GM18520 (cell line): ENCODE results near the gene RNF144B.
"Not testable (repeated sequence)": the region's sequence is repeated elsewhere in the genome, so short reads cannot be mapped to it uniquely, and the experiment has no call there.

Source experiments
- ATAC-seq: cut with Tn5 transposase; IDR thresholded peaks from one replicate; pipeline ENCODE4 v1.9.1; 2021; ENCODE audit not compliant: unreplicated experiment

RNF144B gene

DNA sequence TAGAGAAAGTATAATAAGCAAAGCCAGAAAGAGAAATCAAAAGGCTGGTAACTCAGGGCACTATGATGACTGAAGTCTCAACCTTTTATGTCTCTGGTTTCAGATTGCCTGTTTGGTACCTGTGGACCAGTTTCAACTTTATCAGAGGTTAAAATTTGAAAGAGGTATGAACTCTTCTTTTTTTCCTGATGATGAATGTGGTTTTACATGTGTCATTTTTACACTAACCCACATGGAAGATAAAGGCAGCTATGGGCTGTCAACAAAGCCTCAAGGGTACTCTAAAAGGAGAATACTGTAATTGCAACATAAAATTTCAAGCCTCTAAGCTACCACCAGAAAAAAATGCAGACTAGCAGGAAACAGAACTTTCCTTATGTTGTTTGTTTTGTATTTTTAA is 52.4 kb downstream of the RNF144B start:
- no peak for ATAC-seq

DNA sequence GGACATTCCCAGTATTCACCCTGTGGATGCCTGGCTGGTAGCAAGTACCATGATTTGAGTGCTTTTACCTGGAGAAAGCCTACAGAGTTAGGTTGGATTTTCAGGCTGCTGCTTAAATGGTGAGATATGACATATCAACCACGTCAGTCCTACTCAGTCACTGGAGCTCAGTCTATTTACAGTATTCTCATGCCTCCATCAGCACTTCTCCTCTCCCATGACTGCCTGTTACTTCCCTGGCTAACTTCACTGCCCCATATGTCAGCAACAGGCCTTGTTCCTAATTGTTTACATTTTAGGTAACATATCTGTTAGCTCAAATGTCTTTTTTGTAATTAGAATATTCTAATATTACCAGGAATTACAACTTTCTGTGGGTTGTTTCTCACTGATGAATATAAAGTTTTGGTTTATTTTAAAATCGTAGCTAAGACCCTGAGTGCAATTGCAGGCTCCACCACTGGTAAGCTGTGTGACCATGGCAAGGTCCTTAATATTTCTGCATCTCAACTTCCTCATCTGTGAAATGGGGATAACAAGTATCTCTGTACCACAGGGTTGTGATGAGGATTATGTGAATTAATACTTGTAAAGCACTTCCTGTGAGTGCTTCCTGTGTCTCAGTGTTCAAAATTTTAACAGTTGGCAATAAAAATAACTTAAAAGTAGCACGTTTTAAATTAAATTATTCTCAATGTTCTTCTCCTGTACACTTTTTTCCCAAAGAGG is 54.3 kb downstream of the RNF144B start:
- ATAC-seq: no peak

DNA sequence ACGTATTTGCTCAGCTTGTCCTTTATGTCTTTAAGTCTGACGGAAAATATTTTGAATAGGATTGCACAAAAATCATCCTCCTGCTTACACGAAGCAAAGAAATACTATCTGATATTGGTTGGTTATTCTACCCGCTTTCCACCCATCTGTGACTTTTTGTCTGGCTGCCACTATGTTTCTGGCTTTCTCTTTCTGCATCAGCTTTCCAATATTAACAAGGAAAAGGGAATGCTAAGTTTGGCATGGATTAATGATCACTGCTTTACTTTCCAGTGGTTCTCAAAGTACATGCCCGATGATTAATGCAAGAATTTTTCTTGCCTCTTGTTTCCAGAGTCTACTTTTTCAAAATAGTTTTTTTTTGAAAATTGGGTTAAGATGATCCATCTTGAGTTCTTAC is 57.0 kb downstream of the RNF144B start:
- no peak for ATAC-seq

DNA sequence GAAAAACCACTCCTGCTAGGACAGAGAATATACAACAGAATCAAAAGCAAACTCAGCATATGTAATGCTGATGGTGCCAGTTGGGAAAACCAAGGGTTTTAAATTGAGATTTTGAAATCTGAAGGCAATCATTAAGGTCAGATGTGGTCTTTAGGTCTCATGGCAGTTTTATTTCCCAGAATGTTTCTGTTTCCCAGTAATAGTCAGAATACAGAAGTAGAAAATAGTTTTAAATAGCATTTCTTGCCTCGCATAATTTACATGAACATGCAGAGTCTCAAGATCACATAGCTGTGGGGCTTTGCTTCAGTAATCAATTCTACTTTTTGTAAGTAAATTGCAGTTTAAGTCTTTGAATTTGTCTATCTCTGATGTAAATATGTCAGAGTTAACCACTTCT is 58.1 kb downstream of the RNF144B start:
- no peak for ATAC-seq

DNA sequence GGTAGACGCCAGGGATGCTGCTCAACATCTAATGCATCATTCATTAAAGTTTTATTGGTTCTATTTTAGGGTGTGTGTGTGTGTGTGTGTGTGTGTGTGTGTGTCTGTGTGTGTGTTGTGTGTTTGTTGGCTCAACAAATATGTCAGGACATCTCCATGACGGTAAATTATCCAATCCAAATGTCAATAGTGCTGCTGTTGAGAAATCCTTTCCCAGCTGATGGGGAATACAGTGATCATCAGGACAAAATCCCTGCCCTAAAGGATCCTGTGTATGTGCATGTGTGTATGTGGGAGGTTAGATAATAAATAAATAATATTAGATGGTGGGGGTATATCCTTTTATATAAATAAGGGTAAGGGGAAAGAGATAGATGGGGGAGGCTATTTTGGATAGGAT is 59.6 kb downstream of the RNF144B start:
- no peak for ATAC-seq

DNA sequence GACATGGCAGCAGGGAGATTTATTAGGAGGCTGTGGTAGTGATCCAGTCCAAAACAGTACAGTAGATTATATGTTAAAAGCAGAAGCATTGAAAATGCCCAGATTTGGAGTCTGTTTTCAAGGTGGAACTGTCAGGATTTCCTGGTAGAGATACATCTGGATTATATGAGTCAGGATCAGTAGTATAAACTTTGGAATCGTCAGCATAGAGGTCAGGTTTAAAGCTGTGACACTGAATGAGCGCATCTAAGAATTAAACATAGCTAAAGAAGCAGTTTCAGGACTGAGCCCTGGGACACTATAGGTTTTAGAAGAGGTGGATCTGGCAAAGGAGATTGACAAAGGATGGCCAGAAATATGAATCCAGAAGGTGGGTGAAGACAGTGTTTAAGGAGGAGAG is 60.4 kb downstream of the RNF144B start:
- ATAC-seq: no peak

DNA sequence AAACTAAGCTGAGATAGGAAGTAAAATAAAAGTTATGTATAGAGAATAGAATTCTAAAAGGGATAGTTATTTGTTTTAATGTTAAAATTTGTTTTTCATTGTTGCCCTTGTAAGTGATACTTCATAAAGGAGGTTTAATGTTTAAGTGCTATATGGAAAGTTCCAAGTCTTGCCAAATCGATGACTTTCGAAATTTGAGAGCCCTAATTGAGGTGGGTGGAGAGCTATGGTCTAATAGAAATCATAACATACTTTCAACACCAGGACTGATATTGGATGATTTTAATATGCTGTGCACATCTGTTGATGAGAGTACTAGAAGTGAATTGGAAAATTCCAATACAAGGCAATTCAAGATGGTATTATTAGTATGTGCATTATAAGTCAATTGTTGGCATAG is 64.6 kb downstream of the RNF144B start:
- ATAC-seq: no peak

DNA sequence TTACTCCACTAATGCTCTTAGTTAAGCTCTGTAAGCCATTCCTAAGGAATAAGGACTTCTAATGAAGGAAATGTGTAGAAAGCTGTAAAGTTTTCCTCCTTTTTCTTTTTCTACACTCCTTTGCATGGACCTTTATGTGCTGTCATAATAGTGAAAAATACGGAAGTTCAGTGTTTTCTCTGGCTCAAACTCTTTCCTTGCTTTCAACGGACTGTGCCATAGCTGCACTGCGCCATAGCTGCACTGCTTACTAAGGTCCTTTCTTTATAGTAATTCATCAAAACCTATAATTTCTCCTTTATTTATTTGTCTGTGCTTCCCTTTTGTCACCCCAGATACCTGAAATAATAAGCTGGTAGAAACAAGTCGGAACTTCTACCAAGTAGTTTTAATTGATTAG is 67.3 kb downstream of the RNF144B start:
- ATAC-seq: no peak

DNA sequence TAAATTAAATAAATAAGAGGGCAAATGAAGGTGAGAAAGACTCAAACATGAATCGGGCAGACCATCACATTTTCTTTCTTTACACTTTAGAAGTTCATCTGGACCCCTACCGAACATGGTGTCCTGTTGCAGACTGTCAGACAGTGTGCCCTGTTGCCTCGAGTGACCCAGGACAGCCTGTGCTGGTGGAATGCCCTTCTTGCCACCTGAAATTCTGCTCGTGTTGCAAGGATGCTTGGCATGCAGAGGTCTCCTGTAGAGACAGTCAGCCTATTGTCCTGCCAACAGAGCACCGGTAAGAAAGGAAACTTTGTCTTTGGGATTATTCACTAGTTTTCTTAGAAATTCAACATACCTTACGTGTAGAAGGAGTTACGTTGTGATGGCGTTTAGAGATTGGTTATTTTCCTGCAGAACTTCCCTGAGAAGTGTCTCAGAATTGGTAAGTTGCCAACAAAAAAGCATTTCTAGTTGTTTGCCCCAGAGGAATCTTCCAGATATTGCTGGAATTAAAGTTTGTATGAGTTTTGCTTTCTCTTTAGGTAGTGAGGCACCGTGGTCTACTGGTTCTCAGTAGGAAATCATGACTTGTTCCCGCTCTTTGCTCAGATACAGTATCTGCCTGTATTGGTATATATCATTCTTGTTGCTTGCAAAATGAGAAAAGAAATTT is 70.1 kb downstream of the RNF144B start:
- ATAC-seq: no peak

DNA sequence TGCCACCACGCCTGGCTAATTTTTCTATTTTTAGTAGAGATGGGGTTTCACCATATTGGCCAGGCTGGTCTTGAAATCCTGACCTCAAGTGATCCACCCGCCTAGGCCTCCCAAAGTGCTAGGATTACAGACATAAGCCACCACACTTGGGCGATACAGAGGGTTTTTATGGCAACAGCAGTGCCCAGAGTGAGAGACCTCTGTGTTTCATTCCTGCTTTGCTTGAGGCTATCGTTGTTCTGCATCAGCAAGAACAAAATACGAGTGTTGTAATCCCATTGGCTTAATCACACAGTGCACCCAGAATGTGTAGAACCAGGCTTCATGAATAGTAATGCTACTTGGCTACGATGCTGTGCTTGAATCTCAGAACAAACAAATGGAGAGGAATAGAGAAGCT is 70.9 kb downstream of the RNF144B start:
- not testable (repeated sequence) for ATAC-seq

DNA sequence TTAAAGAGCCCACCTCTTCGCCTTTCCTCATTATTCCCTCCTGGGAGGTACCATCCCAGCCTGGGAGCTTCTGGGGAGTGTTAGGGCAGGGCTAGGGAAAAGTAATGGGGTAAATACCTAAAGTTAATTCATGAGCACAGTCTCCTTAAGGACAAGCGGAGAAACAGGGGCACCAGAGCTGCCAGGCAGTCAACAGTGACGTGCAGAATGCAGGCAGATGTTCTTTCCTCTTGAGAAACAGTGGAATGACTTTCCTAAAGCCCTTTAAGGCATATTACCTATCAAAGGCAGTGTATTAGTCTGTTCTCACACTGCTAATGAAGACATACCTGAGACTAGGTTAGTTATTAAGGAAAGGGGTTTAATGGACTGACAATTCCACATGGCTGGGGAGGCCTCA is 76.3 kb downstream of the RNF144B start:
- no peak for ATAC-seq

DNA sequence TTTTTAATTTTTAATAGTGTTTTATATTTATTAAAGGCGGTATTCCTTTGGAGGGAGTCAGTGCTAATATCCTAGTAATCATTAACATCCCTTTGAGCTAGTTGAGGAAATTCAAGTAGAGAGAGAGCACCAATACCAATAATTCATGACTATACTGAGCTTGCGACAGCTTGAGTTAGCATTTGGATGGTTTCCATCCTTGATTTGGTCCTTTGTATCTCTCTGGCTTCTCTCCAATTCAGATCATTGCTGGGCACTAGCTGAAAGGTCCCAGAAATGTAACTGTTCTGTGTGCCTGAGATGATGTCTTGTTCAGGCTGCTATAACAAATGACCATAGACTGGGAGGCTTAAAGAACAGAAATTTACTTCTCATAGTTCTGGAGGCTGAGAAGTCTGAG is 77.0 kb downstream of the RNF144B start:
- no peak for ATAC-seq

DNA sequence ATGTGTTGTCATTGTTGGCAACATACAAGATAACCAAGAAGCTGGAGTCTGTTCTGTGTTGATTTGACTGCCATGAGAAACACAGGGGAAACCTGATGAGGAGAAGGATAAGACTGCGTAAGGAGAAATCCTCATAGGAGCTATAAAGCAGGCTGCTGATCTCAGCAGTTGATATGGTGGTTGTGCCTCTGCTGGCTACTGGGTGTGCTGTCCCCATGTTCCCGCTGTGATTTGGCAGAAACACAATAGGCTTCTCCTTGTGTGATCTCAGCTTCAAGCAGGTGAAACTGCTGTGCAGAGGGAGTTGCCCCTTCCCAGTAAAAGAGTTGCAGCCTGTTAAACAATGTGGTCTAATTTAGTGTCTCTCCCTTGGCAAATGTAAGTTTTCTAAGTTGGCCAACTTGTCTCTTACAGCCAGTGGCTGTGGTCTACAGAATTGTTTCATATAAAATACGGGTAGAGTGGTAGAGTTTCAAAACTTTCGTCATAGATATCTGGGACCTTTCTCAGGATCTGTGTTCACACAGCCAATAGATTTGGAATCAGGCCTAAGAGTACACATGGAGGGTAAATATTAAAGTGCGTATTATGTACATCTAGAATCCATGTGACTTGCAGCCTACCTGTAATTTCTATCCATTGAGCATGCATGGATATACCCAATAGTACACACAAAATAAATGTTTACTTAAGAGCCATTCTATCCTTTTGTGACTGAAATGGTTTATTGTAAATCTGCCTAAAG is 78.4 kb downstream of the RNF144B start:
- no peak for ATAC-seq

DNA sequence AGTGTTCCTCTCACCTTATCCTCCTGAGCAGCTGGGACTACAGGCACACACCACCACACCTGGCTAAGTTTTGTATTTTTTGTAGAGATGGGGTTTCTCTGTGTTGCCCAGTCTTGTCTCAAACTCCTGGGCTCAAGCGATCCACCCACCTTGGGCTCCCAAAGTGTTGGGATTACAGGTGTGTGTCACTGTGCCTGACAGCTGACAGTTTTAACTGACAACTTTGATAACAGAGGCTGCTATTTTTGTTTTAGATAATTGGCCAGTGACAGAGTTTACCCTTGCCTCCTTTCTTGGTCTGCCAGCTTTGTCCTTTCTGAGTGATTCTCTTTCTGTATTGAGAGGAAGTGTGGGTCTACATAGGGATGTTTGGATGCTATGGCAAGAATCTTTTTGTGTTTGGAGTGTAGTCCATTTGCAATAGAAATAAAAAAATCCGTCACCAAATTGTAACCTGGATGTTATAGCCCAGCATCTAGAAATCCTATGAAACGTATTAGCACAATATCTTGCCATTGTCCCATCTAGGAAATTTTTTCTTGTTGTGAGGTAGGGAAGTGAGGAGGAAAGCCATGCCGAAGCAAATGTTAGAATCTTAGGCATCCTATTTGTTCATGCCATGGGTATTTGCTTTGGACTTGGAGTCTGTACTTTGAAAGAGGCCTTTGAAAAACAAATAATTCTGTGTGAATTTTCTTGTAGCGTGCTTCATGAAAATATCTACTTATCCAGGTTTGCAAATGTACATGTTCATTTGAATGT is 80.8 kb downstream of the RNF144B start:
- ATAC-seq: no peak

DNA sequence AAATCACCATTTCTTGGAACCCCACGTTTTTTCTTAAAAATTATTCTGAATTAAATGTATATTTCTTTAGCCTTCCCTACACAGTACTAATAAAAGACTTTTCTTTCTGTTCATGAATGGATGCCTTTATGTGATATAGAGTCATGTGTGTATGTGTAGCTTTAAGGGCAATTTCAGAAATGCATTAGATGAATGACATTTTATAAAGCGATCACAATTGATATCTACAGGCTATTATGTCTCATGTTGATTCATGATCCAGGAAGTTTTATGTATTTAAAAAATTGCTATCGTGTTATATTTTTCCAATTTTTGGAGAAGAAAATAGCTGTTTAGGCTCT is 81.3 kb downstream of the RNF144B start:
- ATAC-seq: no peak

DNA sequence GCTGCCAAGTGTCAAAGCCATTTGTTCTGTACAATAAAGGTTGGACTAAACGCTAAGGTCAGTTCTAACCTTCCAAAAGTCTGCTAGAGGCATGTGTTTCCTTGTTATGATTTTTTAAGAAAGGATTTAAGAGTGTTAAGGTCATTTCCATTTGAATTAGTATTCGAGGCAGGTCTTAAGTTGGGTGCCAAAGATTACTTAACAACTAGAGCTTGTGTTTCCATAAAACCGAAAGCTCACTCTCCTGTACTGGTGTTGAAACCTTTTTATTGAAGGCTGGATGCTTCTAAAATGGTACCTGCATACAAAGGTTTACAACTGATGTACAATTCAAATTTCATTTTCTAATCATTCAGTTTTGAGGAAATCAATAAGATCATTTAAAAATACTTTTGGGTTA is 82.4 kb downstream of the RNF144B start:
- ATAC-seq: no peak

DNA sequence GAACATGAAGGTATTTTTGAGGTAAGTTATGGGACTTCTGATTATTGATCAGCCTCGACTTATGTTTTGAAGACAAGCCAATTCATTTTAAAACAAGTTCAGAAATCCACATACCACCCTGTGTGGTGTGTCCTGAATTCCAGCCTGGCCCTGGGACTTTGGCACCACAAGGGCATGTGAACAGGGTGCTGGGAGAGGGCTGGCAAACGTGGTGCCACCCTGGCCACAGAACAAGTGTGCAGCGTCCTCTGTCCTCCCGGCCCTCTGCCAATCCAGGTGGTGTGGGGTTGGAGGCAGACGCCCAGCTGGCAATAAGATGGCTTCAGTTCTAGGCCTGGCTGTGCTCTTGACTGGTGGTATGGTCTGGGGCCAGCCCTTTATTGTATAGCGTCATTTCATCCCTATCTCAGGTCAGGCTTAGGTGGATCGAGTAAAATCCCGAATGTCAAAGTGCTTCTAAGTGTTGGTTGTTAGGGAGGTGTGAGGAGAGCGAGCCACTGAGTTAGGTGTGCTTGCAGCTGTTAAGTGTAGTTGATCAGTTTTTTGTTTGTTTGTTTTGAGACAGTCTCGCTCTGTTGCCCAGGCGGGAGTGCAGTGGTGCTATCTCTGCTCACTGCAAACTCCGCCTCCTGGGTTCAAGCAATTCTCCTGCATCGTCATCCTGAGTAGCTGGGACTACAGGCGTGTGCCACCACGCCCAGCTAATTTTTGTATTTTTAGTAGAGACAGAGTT is 84.2 kb downstream of the RNF144B start:
- ATAC-seq: no peak

DNA sequence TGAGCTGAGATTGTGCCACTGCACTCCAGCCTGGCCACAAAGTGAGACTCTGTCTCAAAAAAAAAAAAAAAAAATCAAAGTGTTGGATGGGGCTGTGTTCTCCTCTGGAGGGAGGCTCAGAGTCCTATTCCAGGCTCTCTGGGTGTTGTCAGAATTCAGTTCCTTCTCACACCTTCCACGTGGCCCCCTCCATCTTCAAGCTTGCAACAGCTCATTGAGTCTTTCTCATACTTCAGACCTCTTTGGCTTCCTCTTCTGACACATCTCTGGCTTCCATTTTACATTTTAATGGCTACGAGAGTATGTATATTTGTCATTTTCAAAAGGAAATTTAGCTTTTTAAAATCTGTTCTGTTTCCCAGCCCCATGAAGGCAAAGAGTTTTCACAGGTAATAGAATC is 85.8 kb downstream of the RNF144B start:
- ATAC-seq: no peak

DNA sequence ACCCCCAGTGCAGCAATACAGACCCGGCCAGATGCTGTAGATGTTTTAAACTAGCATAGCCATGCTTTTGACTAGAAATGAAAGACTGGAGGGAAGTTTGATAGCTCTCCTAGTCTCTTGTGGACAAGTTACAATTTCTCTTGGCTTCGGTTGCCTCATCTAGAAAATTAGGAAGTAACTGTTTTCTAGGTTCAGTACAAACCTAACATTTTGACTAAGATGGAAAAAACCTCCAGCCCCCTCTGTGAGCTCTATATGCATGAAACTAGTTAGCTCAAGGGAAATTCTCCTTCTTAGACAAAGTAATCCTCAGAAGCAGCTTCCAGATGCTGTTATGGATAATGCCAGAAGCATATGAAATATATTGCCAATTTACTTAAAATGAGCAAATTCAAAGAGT is 86.6 kb downstream of the RNF144B start:
- no peak for ATAC-seq

DNA sequence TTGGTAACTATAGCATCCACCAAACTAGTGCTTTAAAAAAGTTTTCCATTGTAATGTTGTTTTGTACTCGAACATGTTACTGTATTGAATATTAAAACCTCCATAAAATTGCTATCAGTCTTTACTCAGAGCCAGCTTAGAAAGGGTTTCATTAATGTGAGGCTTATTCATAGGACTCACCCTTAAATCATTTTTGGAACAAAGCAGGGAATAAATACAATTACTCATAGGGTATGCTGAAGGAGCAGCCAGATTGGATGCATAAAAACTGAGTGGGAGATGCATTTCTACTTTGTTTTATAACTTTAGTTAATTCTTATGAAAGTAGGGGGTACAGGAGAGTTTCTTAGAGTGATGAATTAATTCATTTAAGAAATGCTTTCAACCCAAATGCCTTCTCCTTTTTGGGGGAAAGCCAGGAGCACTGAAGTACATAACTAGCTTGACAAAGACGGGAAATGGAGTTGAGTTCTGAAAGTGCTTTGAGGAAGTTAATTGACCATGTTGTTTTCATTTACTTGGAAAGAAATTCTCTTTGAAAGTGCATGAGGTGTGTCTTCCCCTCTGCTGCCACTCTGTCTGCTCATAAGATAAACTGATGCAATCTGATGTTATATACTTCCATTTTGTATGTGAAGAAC is 90.3 kb downstream of the RNF144B start:
- no peak for ATAC-seq
